Measurements from ENCODE around the gene ELP4. TPM values are rescaled to one million over a fixed set of nuclear protein-coding genes. Genes with fewer than 3 reads are reported as not detected.
"Not testable (repeated sequence)": the region's sequence is repeated elsewhere in the genome, so short reads cannot be mapped to it uniquely, and the experiment has no call there.

ELP4 gene
- polyA plus RNA-seq, 2 donors: 8.8 to 15.5 TPM

GRCh38 chr11:31531293-31531692 is 21.7 kb downstream of the ELP4 start:
- 93% methylated on average over 1 of the region's 1 CpG for WGBS, 2 donors
- Histone ChIP-seq H3K27ac (ENCODE audit: low read depth in 2 of 2, low read length in 1 of 2) (no peak overlapping the region), H3K9me3 (ENCODE audit: control insufficient read depth in 2 of 2, insufficient read depth in 1 of 2, low read depth in 1 of 2, low read length in 1 of 2) (no peaks in the 10 kb centered on the region), H3K27me3 (ENCODE audit: control insufficient read depth in 1 of 2, insufficient read depth in 2 of 2, low read length in 2 of 2) (no peaks in the 10 kb centered on the region), H3K4me3 (ENCODE audit: low read depth in 1 of 2, low read length in 2 of 2) (no peak overlapping the region), H3K4me1 (ENCODE audit: control insufficient read depth in 2 of 2, insufficient read depth in 2 of 2, low read length in 1 of 2) (no peaks in the 10 kb centered on the region), H3K36me3 (ENCODE audit: control insufficient read depth in 2 of 2, insufficient read depth in 2 of 2, low read length in 1 of 2) (no peaks in the 10 kb centered on the region)

GRCh38 chr11:31535479-31535878 is 25.9 kb downstream of the ELP4 start:
- WGBS, 2 donors: 89 to 93% methylated on average over 4 of the region's 4 CpGs
- H3K9me3 ChIP-seq (ENCODE audit: control insufficient read depth in 2 of 2, insufficient read depth in 1 of 2, low read depth in 1 of 2, low read length in 1 of 2): no peaks in the 10 kb centered on the region
- no peaks in the 10 kb centered on the region for H3K36me3 ChIP-seq (ENCODE audit: control insufficient read depth in 2 of 2, insufficient read depth in 2 of 2, low read length in 1 of 2)
- H3K4me3 ChIP-seq (ENCODE audit: low read depth in 1 of 2, low read length in 2 of 2): no peak overlapping the region
- no peaks in the 10 kb centered on the region for H3K4me1 ChIP-seq (ENCODE audit: control insufficient read depth in 2 of 2, insufficient read depth in 2 of 2, low read length in 1 of 2)
- H3K27me3 ChIP-seq (ENCODE audit: control insufficient read depth in 1 of 2, insufficient read depth in 2 of 2, low read length in 2 of 2): no peaks in the 10 kb centered on the region
- H3K27ac ChIP-seq (ENCODE audit: low read depth in 2 of 2, low read length in 1 of 2): no peak overlapping the region

GRCh38 chr11:31542862-31543261 is 33.3 kb downstream of the ELP4 start:
- Histone ChIP-seq H3K27me3 (ENCODE audit: control insufficient read depth in 1 of 2, insufficient read depth in 2 of 2, low read length in 2 of 2) (no peaks in the 10 kb centered on the region), H3K9me3 (ENCODE audit: control insufficient read depth in 2 of 2, insufficient read depth in 1 of 2, low read depth in 1 of 2, low read length in 1 of 2) (no peaks in the 10 kb centered on the region), H3K36me3 (ENCODE audit: control insufficient read depth in 2 of 2, insufficient read depth in 2 of 2, low read length in 1 of 2) (no peaks in the 10 kb centered on the region), H3K4me3 (ENCODE audit: low read depth in 1 of 2, low read length in 2 of 2) (no peak overlapping the region), H3K27ac (ENCODE audit: low read depth in 2 of 2, low read length in 1 of 2) (no peak overlapping the region), H3K4me1 (ENCODE audit: control insufficient read depth in 2 of 2, insufficient read depth in 2 of 2, low read length in 1 of 2) (no peaks in the 10 kb centered on the region)

- Histone ChIP-seq H3K4me1 (ENCODE audit: control insufficient read depth in 2 of 2, insufficient read depth in 2 of 2, low read length in 1 of 2) (no peaks in the 10 kb centered on the region), H3K36me3 (ENCODE audit: control insufficient read depth in 2 of 2, insufficient read depth in 2 of 2, low read length in 1 of 2) (no peaks in the 10 kb centered on the region), H3K9me3 (ENCODE audit: control insufficient read depth in 2 of 2, insufficient read depth in 1 of 2, low read depth in 1 of 2, low read length in 1 of 2) (no peaks in the 10 kb centered on the region), H3K27me3 (ENCODE audit: control insufficient read depth in 1 of 2, insufficient read depth in 2 of 2, low read length in 2 of 2) (no peaks in the 10 kb centered on the region), H3K4me3 (ENCODE audit: low read depth in 1 of 2, low read length in 2 of 2) (no peak overlapping the region), H3K27ac (ENCODE audit: low read depth in 2 of 2, low read length in 1 of 2) (no peak overlapping the region)
- WGBS, 2 donors: 97 to 98% methylated on average over 1 of the region's 1 CpG
Observed at GRCh38 chr11:31555938-31556337, 46.4 kb downstream of the ELP4 start.

- 34 to 35% methylated on average over 2 of the region's 2 CpGs for WGBS, 2 donors
- Histone ChIP-seq H3K27ac (ENCODE audit: low read depth in 2 of 2, low read length in 1 of 2) (no peak overlapping the region), H3K4me1 (ENCODE audit: control insufficient read depth in 2 of 2, insufficient read depth in 2 of 2, low read length in 1 of 2) (no peaks in the 10 kb centered on the region), H3K9me3 (ENCODE audit: control insufficient read depth in 2 of 2, insufficient read depth in 1 of 2, low read depth in 1 of 2, low read length in 1 of 2) (no peaks in the 10 kb centered on the region), H3K4me3 (ENCODE audit: low read depth in 1 of 2, low read length in 2 of 2) (no peak overlapping the region), H3K36me3 (ENCODE audit: control insufficient read depth in 2 of 2, insufficient read depth in 2 of 2, low read length in 1 of 2) (no peaks in the 10 kb centered on the region), H3K27me3 (ENCODE audit: control insufficient read depth in 1 of 2, insufficient read depth in 2 of 2, low read length in 2 of 2) (no peaks in the 10 kb centered on the region)
Observed at GRCh38 chr11:31558001-31558400, 48.4 kb downstream of the ELP4 start.

GRCh38 chr11:31560842-31561476 is 51.4 kb downstream of the ELP4 start:
- Histone ChIP-seq H3K36me3 (ENCODE audit: control insufficient read depth in 2 of 2, insufficient read depth in 2 of 2, low read length in 1 of 2) (no peaks in the 10 kb centered on the region), H3K4me1 (ENCODE audit: control insufficient read depth in 2 of 2, insufficient read depth in 2 of 2, low read length in 1 of 2) (no peaks in the 10 kb centered on the region), H3K27me3 (ENCODE audit: control insufficient read depth in 1 of 2, insufficient read depth in 2 of 2, low read length in 2 of 2) (no peaks in the 10 kb centered on the region), H3K27ac (ENCODE audit: low read depth in 2 of 2, low read length in 1 of 2) (no peak overlapping the region), H3K9me3 (ENCODE audit: control insufficient read depth in 2 of 2, insufficient read depth in 1 of 2, low read depth in 1 of 2, low read length in 1 of 2) (no peaks in the 10 kb centered on the region), H3K4me3 (ENCODE audit: low read depth in 1 of 2, low read length in 2 of 2) (no peak overlapping the region)
- WGBS, 2 donors: 95 to 100% methylated on average over 1 of the region's 1 CpG

GRCh38 chr11:31564517-31564916 is 55.0 kb downstream of the ELP4 start:
- not testable (repeated sequence) for H3K36me3 ChIP-seq (ENCODE audit: control insufficient read depth in 2 of 2, insufficient read depth in 2 of 2, low read length in 1 of 2); H3K27me3 ChIP-seq (ENCODE audit: control insufficient read depth in 1 of 2, insufficient read depth in 2 of 2, low read length in 2 of 2); H3K4me3 ChIP-seq (ENCODE audit: low read depth in 1 of 2, low read length in 2 of 2); H3K9me3 ChIP-seq (ENCODE audit: control insufficient read depth in 2 of 2, insufficient read depth in 1 of 2, low read depth in 1 of 2, low read length in 1 of 2); H3K27ac ChIP-seq (ENCODE audit: low read depth in 2 of 2, low read length in 1 of 2); H3K4me1 ChIP-seq (ENCODE audit: control insufficient read depth in 2 of 2, insufficient read depth in 2 of 2, low read length in 1 of 2)
- 97 to 98% methylated on average over 4 of the region's 4 CpGs for WGBS, 2 donors

GRCh38 chr11:31574133-31574532 is 64.6 kb downstream of the ELP4 start:
- H3K27ac ChIP-seq (ENCODE audit: low read depth in 2 of 2, low read length in 1 of 2); H3K4me1 ChIP-seq (ENCODE audit: control insufficient read depth in 2 of 2, insufficient read depth in 2 of 2, low read length in 1 of 2); H3K36me3 ChIP-seq (ENCODE audit: control insufficient read depth in 2 of 2, insufficient read depth in 2 of 2, low read length in 1 of 2); H3K4me3 ChIP-seq (ENCODE audit: low read depth in 1 of 2, low read length in 2 of 2); H3K9me3 ChIP-seq (ENCODE audit: control insufficient read depth in 2 of 2, insufficient read depth in 1 of 2, low read depth in 1 of 2, low read length in 1 of 2); H3K27me3 ChIP-seq (ENCODE audit: control insufficient read depth in 1 of 2, insufficient read depth in 2 of 2, low read length in 2 of 2): not testable (repeated sequence)
- WGBS, 2 donors: 75 to 82% methylated on average over 4 of the region's 4 CpGs

- WGBS, 2 donors: 94 to 100% methylated on average over 3 of the region's 3 CpGs
- H3K4me1 ChIP-seq (ENCODE audit: control insufficient read depth in 2 of 2, insufficient read depth in 2 of 2, low read length in 1 of 2); H3K9me3 ChIP-seq (ENCODE audit: control insufficient read depth in 2 of 2, insufficient read depth in 1 of 2, low read depth in 1 of 2, low read length in 1 of 2); H3K36me3 ChIP-seq (ENCODE audit: control insufficient read depth in 2 of 2, insufficient read depth in 2 of 2, low read length in 1 of 2); H3K27me3 ChIP-seq (ENCODE audit: control insufficient read depth in 1 of 2, insufficient read depth in 2 of 2, low read length in 2 of 2); H3K27ac ChIP-seq (ENCODE audit: low read depth in 2 of 2, low read length in 1 of 2); H3K4me3 ChIP-seq (ENCODE audit: low read depth in 1 of 2, low read length in 2 of 2): not testable (repeated sequence)
Observed at GRCh38 chr11:31575764-31576163, 66.2 kb downstream of the ELP4 start.

- not testable (repeated sequence) for H3K4me3 ChIP-seq (ENCODE audit: low read depth in 1 of 2, low read length in 2 of 2); H3K27ac ChIP-seq (ENCODE audit: low read depth in 2 of 2, low read length in 1 of 2); H3K4me1 ChIP-seq (ENCODE audit: control insufficient read depth in 2 of 2, insufficient read depth in 2 of 2, low read length in 1 of 2); H3K36me3 ChIP-seq (ENCODE audit: control insufficient read depth in 2 of 2, insufficient read depth in 2 of 2, low read length in 1 of 2); H3K9me3 ChIP-seq (ENCODE audit: control insufficient read depth in 2 of 2, insufficient read depth in 1 of 2, low read depth in 1 of 2, low read length in 1 of 2); H3K27me3 ChIP-seq (ENCODE audit: control insufficient read depth in 1 of 2, insufficient read depth in 2 of 2, low read length in 2 of 2)
- 98 to 99% methylated on average over 3 of the region's 3 CpGs for WGBS, 2 donors
Observed at GRCh38 chr11:31579412-31579811, 69.8 kb downstream of the ELP4 start.

Measured in esophagus (tissue), 2 donors.